GM19193 (cell line): ENCODE data around the gene PVALEF.

Source experiments
- POLR2A ChIP-seq: IDR thresholded peaks from 4 replicates; pipeline ENCODE4 v1.6.1; 2011; ENCODE audit not compliant: insufficient read depth, insufficient read length; ENCODE audit errors: extremely low read depth

The PVALEF gene

DNA sequence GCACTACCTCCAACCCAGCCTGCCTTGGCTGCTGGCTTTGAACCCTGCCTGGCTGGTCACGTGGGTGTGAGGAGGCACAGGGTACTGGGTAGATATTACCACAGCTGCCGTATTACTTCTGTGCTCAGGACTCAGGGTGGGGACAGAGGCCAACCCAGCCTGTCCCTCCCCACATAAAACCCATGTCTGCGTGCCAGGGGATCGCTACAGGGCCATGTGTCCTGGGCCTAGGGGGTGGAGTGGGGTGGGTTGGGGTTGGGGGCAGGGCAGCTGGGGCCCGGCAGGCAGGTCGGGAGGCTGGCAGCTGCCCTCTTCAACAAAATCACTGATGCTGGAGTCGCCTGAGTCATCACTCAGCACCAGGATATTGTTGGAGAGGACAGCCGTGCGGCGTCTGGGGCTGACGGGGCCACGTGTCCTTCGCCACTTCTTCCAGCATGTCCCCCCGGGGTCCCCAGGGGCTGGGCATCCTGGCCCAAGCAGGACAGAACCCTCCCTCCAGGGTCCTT is 39.7 kb upstream of the PVALEF start:
- no peak for TF ChIP-seq POLR2A

- no peak for TF ChIP-seq POLR2A
Observed at GRCh38 chr17:81126281-81127132, 38.8 kb upstream of the PVALEF start.

- TF ChIP-seq POLR2A: no peak
Observed at GRCh38 chr17:81127133-81127455, 38.2 kb upstream of the PVALEF start.

DNA sequence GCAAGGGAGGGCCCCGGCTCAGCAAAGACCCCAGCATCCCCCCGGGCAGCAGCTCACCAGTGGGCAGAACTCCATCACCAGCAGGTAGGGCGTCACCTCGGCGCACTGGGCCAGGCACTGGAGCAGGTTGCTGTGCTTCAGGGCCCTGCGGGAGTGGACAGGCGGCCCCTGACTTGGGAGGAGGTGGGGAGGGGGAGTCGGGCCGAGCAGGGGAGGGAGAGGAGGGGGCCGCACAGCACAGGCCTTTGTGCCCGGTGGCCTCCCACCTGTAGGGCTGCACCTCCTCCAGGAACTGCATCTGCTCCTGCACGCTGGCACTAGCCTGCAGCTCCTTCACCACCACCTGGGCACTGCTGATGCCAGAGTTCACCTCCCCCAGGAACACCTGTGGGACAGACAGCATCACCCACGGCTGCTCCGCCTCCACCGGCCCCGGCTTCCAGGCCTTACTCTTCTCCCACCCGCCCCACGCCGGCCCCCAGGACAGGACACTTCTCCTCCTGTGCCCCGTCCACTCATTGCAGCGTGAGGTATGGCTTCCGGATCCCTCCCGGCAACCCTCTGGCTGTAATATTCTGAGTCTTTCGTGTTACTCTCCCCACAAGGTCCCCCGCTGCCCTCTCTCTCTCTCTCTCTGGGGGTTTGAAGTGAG is 37.7 kb upstream of the PVALEF start:
- no peak for TF ChIP-seq POLR2A

GRCh38 chr17:81128338-81128737 is 37.0 kb upstream of the PVALEF start:
- TF ChIP-seq POLR2A: no peak

GRCh38 chr17:81128774-81129173 is 36.5 kb upstream of the PVALEF start:
- no peak for TF ChIP-seq POLR2A

DNA sequence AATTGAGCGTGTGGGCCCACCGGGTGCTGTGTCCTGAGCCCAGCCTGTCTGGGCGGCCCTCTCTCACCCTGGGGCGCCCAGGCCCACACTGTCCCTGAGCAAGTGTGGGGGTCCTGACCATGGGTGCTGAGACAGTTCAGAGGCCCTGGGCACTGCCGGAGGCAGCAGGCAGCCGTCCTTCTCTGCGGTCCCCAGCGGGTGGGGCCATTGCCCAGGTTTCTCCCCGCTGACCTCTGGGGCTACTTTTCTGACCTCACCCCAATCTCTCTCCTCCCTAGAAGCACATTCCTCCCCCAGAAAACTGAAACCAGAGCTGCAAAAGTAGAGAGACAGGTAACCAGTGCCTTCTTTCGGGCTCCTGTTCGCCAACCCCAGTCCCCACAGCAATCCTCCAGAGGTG is 36.0 kb upstream of the PVALEF start:
- TF ChIP-seq POLR2A: no peak

DNA sequence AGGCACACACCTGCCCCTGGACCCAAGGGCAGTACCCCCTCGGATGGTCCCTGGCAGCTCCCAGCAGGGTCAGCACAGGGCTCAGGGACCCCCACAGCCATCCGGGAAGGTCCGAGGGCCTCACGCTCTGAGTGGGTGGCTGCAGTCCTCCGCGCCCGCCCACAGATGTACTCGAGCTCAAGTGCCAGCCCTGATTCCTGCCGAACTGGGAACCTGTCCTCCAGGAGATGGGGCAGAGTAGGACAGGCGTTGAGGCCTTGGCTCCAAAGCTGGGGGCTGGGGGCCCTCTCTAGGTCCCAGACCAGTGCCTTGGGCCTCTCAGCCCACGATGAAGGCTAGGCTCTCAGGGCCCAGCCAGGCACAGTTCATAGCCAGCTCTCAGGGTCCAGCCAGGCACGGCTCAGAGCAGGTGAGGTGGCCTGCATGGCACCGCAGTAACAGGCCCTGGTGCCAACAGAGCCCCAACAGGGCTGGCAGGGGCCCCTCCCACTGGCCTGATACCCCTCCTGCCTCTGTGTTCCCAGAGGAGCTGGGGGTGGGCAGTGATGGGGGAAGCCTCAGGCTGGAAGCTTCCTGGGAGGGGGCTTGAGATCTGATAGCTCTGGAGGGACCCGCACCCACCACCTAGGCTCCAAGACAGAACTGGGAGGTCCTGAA is 35.5 kb upstream of the PVALEF start:
- no peak for TF ChIP-seq POLR2A

DNA sequence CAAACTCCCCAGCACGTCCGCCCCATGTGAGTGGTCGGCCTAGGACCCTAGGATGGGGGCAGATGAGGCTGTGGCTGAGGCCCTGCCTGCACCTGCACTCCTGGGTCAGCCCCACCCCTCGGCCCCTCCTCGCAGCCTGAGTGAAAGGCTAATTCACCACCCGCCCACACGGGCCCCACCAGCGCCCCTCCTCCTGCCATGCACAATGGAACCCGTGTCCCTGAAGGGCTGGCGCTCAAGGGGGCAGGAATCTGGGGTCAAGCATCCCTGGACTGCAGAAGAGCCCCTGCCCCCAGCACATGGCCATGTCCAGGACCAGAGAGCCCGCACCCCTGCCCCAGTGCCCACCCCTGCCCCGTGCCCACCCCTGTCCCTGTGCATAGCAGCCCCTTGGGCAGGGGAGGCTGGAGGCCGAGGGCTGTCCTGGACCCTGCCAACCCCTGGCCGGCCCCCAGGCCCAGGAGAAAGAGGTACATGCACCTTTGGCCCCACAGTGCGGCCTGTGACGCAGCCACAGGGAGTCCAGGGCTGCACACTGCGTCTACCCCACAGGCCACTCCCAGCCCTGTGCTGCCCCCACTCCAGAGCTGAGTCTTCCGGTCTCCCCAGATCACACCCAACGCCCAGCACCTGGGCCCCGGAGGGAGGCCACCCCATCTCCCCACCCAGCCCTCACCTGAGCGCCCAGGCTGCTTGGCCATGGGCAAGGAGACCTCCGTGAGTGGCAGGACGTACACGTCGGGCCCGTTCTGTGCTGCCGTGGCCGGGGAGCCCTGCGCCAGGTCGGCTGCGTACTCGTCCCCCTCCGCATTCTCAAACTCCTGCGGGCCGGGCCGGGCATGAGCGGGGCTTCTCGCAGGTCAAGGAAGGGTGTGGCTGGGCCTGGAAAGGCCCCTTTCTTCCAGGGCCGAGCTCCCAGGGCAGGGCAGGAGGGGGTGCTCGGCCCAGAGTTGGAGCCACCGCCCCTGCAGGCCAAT is 34.6 kb upstream of the PVALEF start:
- TF ChIP-seq POLR2A: no peak

GRCh38 chr17:81131486-81132196 is 33.7 kb upstream of the PVALEF start:
- no peak for TF ChIP-seq POLR2A

DNA sequence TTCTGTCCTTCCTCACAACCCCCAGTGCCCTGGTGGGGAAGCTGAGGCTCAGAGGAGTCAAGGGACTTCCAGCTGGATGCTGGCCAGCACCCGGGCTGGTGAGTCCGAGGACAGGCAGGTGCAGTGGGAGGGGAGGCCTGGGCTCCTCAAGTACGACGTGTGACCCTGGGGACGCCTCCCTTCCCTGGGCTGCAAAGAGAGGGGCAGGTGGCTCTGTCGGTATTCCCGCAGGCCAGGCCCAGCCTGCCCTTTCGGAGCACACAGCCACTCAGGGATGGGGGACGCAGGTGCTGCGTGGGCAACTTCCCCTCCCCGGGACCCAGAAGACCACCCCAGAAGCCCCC is 33.1 kb upstream of the PVALEF start:
- TF ChIP-seq POLR2A: no peak

- no peak for TF ChIP-seq POLR2A
Observed at GRCh38 chr17:81132770-81133723, 32.3 kb upstream of the PVALEF start.

DNA sequence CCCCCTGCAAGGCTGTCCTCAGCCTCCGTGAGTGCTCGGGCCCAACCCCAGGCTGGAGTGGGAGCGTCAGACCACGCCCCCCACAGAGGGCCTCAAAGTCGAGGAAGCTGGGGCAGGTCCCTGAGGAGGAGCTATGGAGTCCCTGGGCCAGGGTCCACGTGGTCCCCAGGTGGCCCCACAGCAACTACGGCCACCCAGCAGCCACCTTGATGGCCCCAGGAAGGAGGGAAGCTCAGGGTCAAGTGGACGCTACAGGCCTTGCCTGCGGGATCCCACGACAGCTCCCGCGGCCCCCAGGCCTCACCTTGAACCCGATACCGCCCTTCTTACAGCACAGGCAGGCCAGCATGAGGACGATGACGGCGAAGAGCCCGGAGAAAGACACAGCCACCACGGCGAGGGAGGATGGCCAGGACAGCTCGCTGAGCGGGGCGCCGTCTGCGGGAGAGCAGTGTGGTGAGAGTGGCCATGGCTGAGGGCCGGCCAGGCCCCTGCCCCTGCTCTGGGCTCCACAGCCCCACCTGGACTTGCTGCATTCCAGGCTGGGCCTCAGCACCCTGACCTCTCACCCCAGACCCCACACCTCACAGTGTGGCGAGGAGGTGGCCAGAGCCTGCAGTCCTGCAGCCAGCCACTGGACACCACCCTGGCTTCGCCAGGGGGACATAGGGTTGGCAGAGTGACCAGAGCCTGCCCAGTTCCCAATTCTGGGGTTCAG is 31.1 kb upstream of the PVALEF start:
- TF ChIP-seq POLR2A: no peak
